Skeletal muscle tissue (tissue), 4 donors: ENCODE results near the gene ZFHX3. TPM values are rescaled to one million over a fixed set of nuclear protein-coding genes. Genes with fewer than 3 reads are reported as not detected.

Experiments
- H3K27ac ChIP-seq: one replicate; pipeline ENCODE4 v1.7.0; 2013; ENCODE audit warnings: mild to moderate bottlenecking, low read depth, low read length, inconsistent platforms
- H3K27me3 ChIP-seq, 3 donors: one replicate each; pipeline ENCODE4 v1.7.0; 2013; ENCODE audit warnings: low read length in 3 of 3; ENCODE audit not compliant: control insufficient read depth in 3 of 3, insufficient read depth in 3 of 3
- H3K36me3 ChIP-seq, 3 donors: one replicate each; pipeline ENCODE4 v1.7.0; 2013; ENCODE audit warnings: low read length in 3 of 3; ENCODE audit not compliant: control insufficient read depth in 3 of 3, insufficient read depth in 3 of 3
- H3K4me1 ChIP-seq, 3 donors: one replicate each; pipeline ENCODE4 v1.7.0; 2013; ENCODE audit warnings: low read length in 3 of 3, mild to moderate bottlenecking in 3 of 3; ENCODE audit not compliant: control insufficient read depth in 3 of 3, insufficient read depth in 3 of 3
- H3K4me3 ChIP-seq, 3 donors: one replicate each; pipeline ENCODE4 v1.7.0; 2013; ENCODE audit warnings: low read length in 3 of 3
- H3K9ac ChIP-seq, 3 donors: one replicate each; pipeline ENCODE4 v1.7.0; 2013; ENCODE audit warnings: low read length in 3 of 3, mild to moderate bottlenecking in 3 of 3, moderate library complexity in 2 of 3, low read depth in 1 of 3
- H3K9me3 ChIP-seq, 3 donors: one replicate each; pipeline ENCODE4 v1.7.0; 2013; ENCODE audit warnings: low read length in 3 of 3; ENCODE audit not compliant: control insufficient read depth in 3 of 3
- total RNA-seq: library from RNA; depleted of rRNA; stranded (reverse); fragments of >200 nt; gene quantifications from one replicate; pipeline ENCODE4 v1.2.3, GENCODE V29; 2014
- donor health status: Osteomylitis.

Gene ZFHX3
- total RNA-seq, 1 donor from 2014 or later: 8.9 TPM

- Histone ChIP-seq H3K9me3 (no peaks in the 10 kb centered on the region), H3K27ac (no peak overlapping the region), H3K4me3 (no peak overlapping the region), H3K36me3 (no peaks in the 10 kb centered on the region), H3K9ac (no peak overlapping the region), H3K27me3 (no peaks in the 10 kb centered on the region), H3K4me1 (no peaks in the 10 kb centered on the region)
Observed at GRCh38 chr16:72766506-72766905, 281.4 kb downstream of the ZFHX3 start.

GRCh38 chr16:72764015-72764654 is 283.8 kb downstream of the ZFHX3 start:
- H3K4me1 ChIP-seq: no peaks in the 10 kb centered on the region
- no peak overlapping the region for H3K9ac ChIP-seq
- H3K27ac ChIP-seq: no peak overlapping the region
- H3K9me3 ChIP-seq: no peaks in the 10 kb centered on the region
- no peaks in the 10 kb centered on the region for H3K27me3 ChIP-seq
- H3K4me3 ChIP-seq: no peak overlapping the region
- H3K36me3 ChIP-seq: no peaks in the 10 kb centered on the region

- Histone ChIP-seq H3K27ac (no peak overlapping the region), H3K9ac (no peak overlapping the region), H3K4me3 (no peak overlapping the region), H3K36me3 (no peaks in the 10 kb centered on the region), H3K4me1 (no peaks in the 10 kb centered on the region), H3K27me3 (no peaks in the 10 kb centered on the region), H3K9me3 (peaks cover 0 to 2% (median 0%) of the 10 kb centered on the region in 3 donors)
Observed at GRCh38 chr16:72760581-72760980, 287.3 kb downstream of the ZFHX3 start.

- Histone ChIP-seq H3K27me3 (no peaks in the 10 kb centered on the region), H3K36me3 (no peaks in the 10 kb centered on the region), H3K9ac (no peak overlapping the region), H3K4me3 (no peak overlapping the region), H3K9me3 (peaks cover 0 to 4% (median 0%) of the 10 kb centered on the region in 3 donors), H3K27ac (no peak overlapping the region), H3K4me1 (no peaks in the 10 kb centered on the region)
Observed at GRCh38 chr16:72753881-72754280, 294.0 kb downstream of the ZFHX3 start.

- Histone ChIP-seq H3K27ac (no peak overlapping the region), H3K4me1 (no peaks in the 10 kb centered on the region), H3K4me3 (no peak overlapping the region), H3K27me3 (no peaks in the 10 kb centered on the region), H3K9ac (no peak overlapping the region), H3K9me3 (peaks cover 0 to 2% (median 0%) of the 10 kb centered on the region in 3 donors), H3K36me3 (no peaks in the 10 kb centered on the region)
Observed at GRCh38 chr16:72752004-72752695, 295.8 kb downstream of the ZFHX3 start.

GRCh38 chr16:72751076-72751475 is 296.9 kb downstream of the ZFHX3 start:
- Histone ChIP-seq H3K27ac (no peak overlapping the region), H3K27me3 (no peaks in the 10 kb centered on the region), H3K4me1 (no peaks in the 10 kb centered on the region), H3K9me3 (peaks cover 0 to 2% (median 0%) of the 10 kb centered on the region in 3 donors), H3K36me3 (no peaks in the 10 kb centered on the region), H3K9ac (no peak overlapping the region), H3K4me3 (no peak overlapping the region)

- Histone ChIP-seq H3K36me3 (no peaks in the 10 kb centered on the region), H3K27ac (no peak overlapping the region), H3K4me3 (no peak overlapping the region), H3K4me1 (no peaks in the 10 kb centered on the region), H3K9me3 (no peaks in the 10 kb centered on the region), H3K27me3 (no peaks in the 10 kb centered on the region), H3K9ac (no peak overlapping the region)
Observed at GRCh38 chr16:72749091-72749490, 298.8 kb downstream of the ZFHX3 start.

- Histone ChIP-seq H3K9ac (no peak overlapping the region), H3K27ac (no peak overlapping the region), H3K27me3 (no peaks in the 10 kb centered on the region), H3K9me3 (no peaks in the 10 kb centered on the region), H3K4me1 (no peaks in the 10 kb centered on the region), H3K36me3 (no peaks in the 10 kb centered on the region), H3K4me3 (no peak overlapping the region)
Observed at GRCh38 chr16:72744076-72744793, 303.7 kb downstream of the ZFHX3 start.

- Histone ChIP-seq H3K9ac (no peak overlapping the region), H3K4me3 (no peak overlapping the region), H3K27ac (no peak overlapping the region), H3K9me3 (no peaks in the 10 kb centered on the region), H3K4me1 (no peaks in the 10 kb centered on the region), H3K36me3 (no peaks in the 10 kb centered on the region), H3K27me3 (no peaks in the 10 kb centered on the region)
Observed at GRCh38 chr16:72743011-72743761, 304.7 kb downstream of the ZFHX3 start.
